Testis (tissue), 2 donors: ENCODE measurements around the gene HOXC6.

Source experiments
- POLR2A ChIP-seq: fragments of 450-650 bp; IDR thresholded peaks from one replicate; pipeline ENCODE4 v1.6.1; 2017; ENCODE audit warnings: antibody characterized with exemption, mild to moderate bottlenecking, moderate library complexity
- TF ChIP-seq, protein P1 (sequence below), 3 experiments: fragments of 450-650 bp in 2 of 3; fragments of 200-600 bp in 1 of 3; sonication (generic) in 1 of 3; IDR thresholded peaks; one replicate each; pipeline ENCODE4 v1.5.1; 2016 to 2019; ENCODE audit warnings: antibody characterized with exemption in 3 of 3, mild to moderate bottlenecking in 2 of 3, moderate library complexity in 1 of 3

DNA sequence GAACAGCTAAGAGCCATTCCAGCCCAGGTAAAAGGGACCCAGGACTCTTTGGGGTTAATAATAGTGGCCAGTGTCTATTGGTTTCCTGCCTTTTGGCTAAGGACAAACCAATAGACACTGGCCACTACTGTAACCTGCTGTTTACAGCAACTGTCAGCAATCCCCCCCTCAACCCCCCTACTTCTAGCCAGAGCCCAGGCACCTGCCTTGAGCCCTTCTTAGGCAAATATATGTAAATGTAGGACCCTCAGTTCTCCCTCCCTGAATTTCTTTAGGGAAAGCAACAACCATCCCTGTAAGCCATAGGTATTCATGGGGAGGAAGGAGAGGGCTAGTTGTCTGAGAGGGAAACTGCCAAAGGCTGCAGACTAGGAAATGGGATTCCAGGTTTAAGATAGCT, 47.7 kb downstream of the HOXC6 start:
- TF ChIP-seq, protein P1, sequence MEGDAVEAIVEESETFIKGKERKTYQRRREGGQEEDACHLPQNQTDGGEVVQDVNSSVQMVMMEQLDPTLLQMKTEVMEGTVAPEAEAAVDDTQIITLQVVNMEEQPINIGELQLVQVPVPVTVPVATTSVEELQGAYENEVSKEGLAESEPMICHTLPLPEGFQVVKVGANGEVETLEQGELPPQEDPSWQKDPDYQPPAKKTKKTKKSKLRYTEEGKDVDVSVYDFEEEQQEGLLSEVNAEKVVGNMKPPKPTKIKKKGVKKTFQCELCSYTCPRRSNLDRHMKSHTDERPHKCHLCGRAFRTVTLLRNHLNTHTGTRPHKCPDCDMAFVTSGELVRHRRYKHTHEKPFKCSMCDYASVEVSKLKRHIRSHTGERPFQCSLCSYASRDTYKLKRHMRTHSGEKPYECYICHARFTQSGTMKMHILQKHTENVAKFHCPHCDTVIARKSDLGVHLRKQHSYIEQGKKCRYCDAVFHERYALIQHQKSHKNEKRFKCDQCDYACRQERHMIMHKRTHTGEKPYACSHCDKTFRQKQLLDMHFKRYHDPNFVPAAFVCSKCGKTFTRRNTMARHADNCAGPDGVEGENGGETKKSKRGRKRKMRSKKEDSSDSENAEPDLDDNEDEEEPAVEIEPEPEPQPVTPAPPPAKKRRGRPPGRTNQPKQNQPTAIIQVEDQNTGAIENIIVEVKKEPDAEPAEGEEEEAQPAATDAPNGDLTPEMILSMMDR (IDR thresholded peaks at IDR 0.05): no peak
- no peak for TF ChIP-seq POLR2A
